ENCODE data around the gene SARS1.

DNA sequence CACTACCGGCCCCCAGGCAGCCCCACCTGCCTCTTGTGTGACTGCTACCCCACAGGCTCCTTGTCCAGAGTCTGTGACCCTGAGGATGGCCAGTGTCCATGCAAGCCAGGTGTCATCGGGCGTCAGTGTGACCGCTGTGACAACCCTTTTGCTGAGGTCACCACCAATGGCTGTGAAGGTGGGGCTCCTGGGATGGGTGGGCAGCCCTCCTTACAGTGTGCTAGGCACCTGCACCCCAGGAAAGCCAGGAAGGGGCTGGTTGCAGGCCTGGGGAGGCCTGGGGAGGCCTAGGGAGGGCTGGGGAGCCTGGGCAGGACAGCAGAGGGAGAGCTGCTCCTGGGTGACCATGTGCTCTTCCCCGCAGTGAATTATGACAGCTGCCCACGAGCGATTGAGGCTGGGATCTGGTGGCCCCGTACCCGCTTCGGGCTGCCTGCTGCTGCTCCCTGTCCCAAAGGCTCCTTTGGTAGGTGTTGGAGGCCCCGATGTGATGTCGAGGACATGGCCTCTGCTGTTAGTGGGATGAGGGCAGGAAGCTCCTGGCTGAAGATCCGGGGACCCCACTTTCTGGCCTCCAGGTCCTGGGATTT lies 52.1 kb downstream of the SARS1 start:
- TF ChIP-seq, protein P1, sequence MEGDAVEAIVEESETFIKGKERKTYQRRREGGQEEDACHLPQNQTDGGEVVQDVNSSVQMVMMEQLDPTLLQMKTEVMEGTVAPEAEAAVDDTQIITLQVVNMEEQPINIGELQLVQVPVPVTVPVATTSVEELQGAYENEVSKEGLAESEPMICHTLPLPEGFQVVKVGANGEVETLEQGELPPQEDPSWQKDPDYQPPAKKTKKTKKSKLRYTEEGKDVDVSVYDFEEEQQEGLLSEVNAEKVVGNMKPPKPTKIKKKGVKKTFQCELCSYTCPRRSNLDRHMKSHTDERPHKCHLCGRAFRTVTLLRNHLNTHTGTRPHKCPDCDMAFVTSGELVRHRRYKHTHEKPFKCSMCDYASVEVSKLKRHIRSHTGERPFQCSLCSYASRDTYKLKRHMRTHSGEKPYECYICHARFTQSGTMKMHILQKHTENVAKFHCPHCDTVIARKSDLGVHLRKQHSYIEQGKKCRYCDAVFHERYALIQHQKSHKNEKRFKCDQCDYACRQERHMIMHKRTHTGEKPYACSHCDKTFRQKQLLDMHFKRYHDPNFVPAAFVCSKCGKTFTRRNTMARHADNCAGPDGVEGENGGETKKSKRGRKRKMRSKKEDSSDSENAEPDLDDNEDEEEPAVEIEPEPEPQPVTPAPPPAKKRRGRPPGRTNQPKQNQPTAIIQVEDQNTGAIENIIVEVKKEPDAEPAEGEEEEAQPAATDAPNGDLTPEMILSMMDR (IDR thresholded peaks at IDR 0.05): no peak
- no peak for TF ChIP-seq EZH2 (IDR thresholded peaks at IDR 0.05; ENCODE audit: borderline replicate concordance, insufficient read depth, low read depth, low read length, poor library complexity, severe bottlenecking)

All from B cell (primary cell).